GM23338 (cell line): ENCODE data around the gene VKORC1L1.

ENCODE experiments used
- CTCF ChIP-seq, 2 experiments: fragments of 200-600 bp in 1 of 2; sonication (generic) in 1 of 2; conservative IDR thresholded peaks; 2 replicates each; pipeline versions ENCODE4 v1.5.1 to v1.6.1; 2016 to 2017; ENCODE audit warnings: antibody characterized with exemption in 2 of 2, low read depth in 2 of 2, mild to moderate bottlenecking in 2 of 2, moderate library complexity in 1 of 2
- JUNB ChIP-seq: IDR thresholded peaks from one replicate; pipeline ENCODE4 v1.6.1; 2016; ENCODE audit warnings: antibody characterized with exemption; ENCODE audit not compliant: unreplicated experiment

GRCh38 chr7:65923316-65923715 is 50.4 kb downstream of the VKORC1L1 start:
- TF ChIP-seq CTCF (conservative IDR thresholded peaks at IDR 0.05; ENCODE audit: low read depth in 2 of 2), result no peak
- TF ChIP-seq JUNB, result no peak
